Tibial nerve (tissue), 4 donors: ENCODE results near the gene TTC28.

Experiments used
- EP300 ChIP-seq, 2 donors: sonication (generic); formaldehyde crosslinking; IDR thresholded peaks; one replicate each; pipeline ENCODE4 v1.6.1; 2017; ENCODE audit warnings: antibody characterized with exemption in 2 of 2, mild to moderate bottlenecking in 1 of 2
- POLR2A ChIP-seq, 2 donors: fragments of 450-650 bp; IDR thresholded peaks; one replicate each; pipeline ENCODE4 v1.6.1; 2017; ENCODE audit warnings: antibody characterized with exemption in 2 of 2, mild to moderate bottlenecking in 2 of 2, moderate library complexity in 2 of 2
- TF ChIP-seq, protein P1 (sequence below), 5 experiments: fragments of 200-600 bp in 3 of 5; fragments of 450-650 bp in 2 of 5; sonication (generic) in 3 of 5; IDR thresholded peaks; one replicate each; pipeline ENCODE4 v1.5.1; 2016 to 2019; ENCODE audit warnings: antibody characterized with exemption in 5 of 5, mild to moderate bottlenecking in 3 of 5, moderate library complexity in 2 of 5

DNA sequence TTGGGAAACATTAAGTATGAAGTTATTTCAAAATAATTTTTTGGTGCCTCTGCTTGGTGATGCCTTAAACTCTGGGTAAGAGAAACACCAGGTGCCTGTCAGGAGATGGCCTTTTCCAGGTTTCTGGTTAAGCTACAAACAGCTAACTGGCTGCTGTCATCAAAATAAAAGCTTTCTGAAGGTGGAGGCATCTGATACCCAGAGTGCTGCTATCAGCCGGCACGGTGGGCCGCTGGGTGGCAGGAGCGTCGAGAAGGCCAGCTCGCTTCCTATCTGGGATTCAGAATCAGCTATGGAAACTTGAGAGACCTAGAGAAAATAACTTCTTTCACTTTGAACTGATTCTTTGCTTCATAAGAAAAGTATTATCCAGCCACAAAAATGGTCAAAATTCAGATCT, 679.8 kb downstream of the TTC28 start:
- TF ChIP-seq, protein P1, sequence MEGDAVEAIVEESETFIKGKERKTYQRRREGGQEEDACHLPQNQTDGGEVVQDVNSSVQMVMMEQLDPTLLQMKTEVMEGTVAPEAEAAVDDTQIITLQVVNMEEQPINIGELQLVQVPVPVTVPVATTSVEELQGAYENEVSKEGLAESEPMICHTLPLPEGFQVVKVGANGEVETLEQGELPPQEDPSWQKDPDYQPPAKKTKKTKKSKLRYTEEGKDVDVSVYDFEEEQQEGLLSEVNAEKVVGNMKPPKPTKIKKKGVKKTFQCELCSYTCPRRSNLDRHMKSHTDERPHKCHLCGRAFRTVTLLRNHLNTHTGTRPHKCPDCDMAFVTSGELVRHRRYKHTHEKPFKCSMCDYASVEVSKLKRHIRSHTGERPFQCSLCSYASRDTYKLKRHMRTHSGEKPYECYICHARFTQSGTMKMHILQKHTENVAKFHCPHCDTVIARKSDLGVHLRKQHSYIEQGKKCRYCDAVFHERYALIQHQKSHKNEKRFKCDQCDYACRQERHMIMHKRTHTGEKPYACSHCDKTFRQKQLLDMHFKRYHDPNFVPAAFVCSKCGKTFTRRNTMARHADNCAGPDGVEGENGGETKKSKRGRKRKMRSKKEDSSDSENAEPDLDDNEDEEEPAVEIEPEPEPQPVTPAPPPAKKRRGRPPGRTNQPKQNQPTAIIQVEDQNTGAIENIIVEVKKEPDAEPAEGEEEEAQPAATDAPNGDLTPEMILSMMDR (IDR thresholded peaks at IDR 0.05): no peak
- TF ChIP-seq POLR2A (IDR thresholded peaks at IDR 0.05) (no peak), EP300 (IDR thresholded peaks at IDR 0.05) (no peak)
